MM.1S (cell line): Measurements from ENCODE around the gene PLCH1.

Experiments used
- DNase-seq: peaks from one replicate; pipeline ENCODE4 v3.0.0-alpha.2; 2015
- H2AFZ ChIP-seq: fragments of 300-600 bp; sonication (generic); 2 replicates; pipeline ENCODE4 v1.6.0; 2016; ENCODE audit warnings: antibody characterized with exemption, low read length
- H3F3A ChIP-seq: fragments of 300-600 bp; sonication (generic); 2 replicates; pipeline ENCODE4 v1.6.1; 2016; ENCODE audit warnings: mild to moderate bottlenecking, antibody characterized with exemption, low read length, moderate library complexity, mixed read lengths; ENCODE audit not compliant: insufficient read depth
- H3K27ac ChIP-seq: fragments of 300-600 bp; sonication (generic); 2 replicates; pipeline ENCODE4 v1.5.1; 2016; ENCODE audit warnings: mild to moderate bottlenecking, low read length
- H3K27me3 ChIP-seq: fragments of 300-600 bp; sonication (generic); replicated peaks from 2 replicates; pipeline ENCODE4 v1.6.0; 2016; ENCODE audit warnings: low read length; ENCODE audit not compliant: insufficient read depth
- H3K36me3 ChIP-seq: fragments of 300-600 bp; sonication (generic); replicated peaks from 2 replicates; pipeline ENCODE4 v1.6.1; 2016; ENCODE audit warnings: mild to moderate bottlenecking, low read length, mixed read lengths; ENCODE audit not compliant: insufficient read depth
- H3K4me1 ChIP-seq: fragments of 300-600 bp; sonication (generic); 2 replicates; pipeline ENCODE4 v1.6.1; 2016; ENCODE audit warnings: low read length, mixed read lengths
- H3K4me2 ChIP-seq: fragments of 300-600 bp; sonication (generic); 2 replicates; pipeline ENCODE4 v1.6.0; 2016; ENCODE audit warnings: low read depth, low read length
- H3K4me3 ChIP-seq: fragments of 300-600 bp; sonication (generic); 2 replicates; pipeline ENCODE4 v1.5.1; 2016; ENCODE audit warnings: low read length, mixed read lengths
- H3K79me2 ChIP-seq: fragments of 300-600 bp; sonication (generic); 2 replicates; pipeline ENCODE4 v1.6.1; 2016; ENCODE audit warnings: mixed run types, low read length, mixed read lengths
- H3K9ac ChIP-seq: fragments of 300-600 bp; sonication (generic); 2 replicates; pipeline ENCODE4 v1.6.1; 2016; ENCODE audit warnings: low read length, mixed read lengths
- H3K9me2 ChIP-seq: fragments of 300-600 bp; sonication (generic); replicated peaks from 2 replicates; pipeline ENCODE4 v1.6.1; 2016; ENCODE audit warnings: mild to moderate bottlenecking, low read length, mixed read lengths; ENCODE audit not compliant: insufficient read depth
- H3K9me3 ChIP-seq: fragments of 300-600 bp; sonication (generic); replicated peaks from 2 replicates; pipeline ENCODE4 v1.6.1; 2016; ENCODE audit warnings: mild to moderate bottlenecking, low read length, mixed read lengths; ENCODE audit not compliant: insufficient read depth
- H4K20me1 ChIP-seq: fragments of 300-600 bp; sonication (generic); 2 replicates; pipeline ENCODE4 v1.6.1; 2016; ENCODE audit warnings: mild to moderate bottlenecking, low read length, moderate library complexity, mixed read lengths; ENCODE audit not compliant: insufficient read depth
- CTCF ChIP-seq: fragments of 300-600 bp; sonication (generic); IDR thresholded peaks from 2 replicates; pipeline ENCODE4 v1.5.1; 2016; ENCODE audit warnings: antibody characterized with exemption, low read length, mixed read lengths
- EZH2 ChIP-seq: fragments of 300-600 bp; sonication (generic); optimal IDR thresholded peaks from 2 replicates; pipeline ENCODE3; 2017; ENCODE audit warnings: low read depth, mild to moderate bottlenecking, antibody characterized with exemption, low read length, mixed read lengths
- EZH2phosphoT487 ChIP-seq: fragments of 300-600 bp; sonication (generic); IDR thresholded peaks from 2 replicates; pipeline ENCODE4 v1.6.1; 2018; ENCODE audit warnings: antibody characterized with exemption, low read length

Gene PLCH1

GRCh38 chr3:155535098-155535497, 209.8 kb downstream of the PLCH1 start:
- H3K36me3 ChIP-seq: no peaks in the 10 kb centered on the region
- no peaks in the 10 kb centered on the region for H4K20me1 ChIP-seq
- no peaks in the 10 kb centered on the region for H3K4me1 ChIP-seq
- H3K79me2 ChIP-seq: no peaks in the 10 kb centered on the region
- DNase-seq: no peak
- no peak overlapping the region for H3K4me3 ChIP-seq
- no peak overlapping the region for H3K4me2 ChIP-seq
- no peak overlapping the region for H3K9ac ChIP-seq
- no peaks in the 10 kb centered on the region for H3F3A ChIP-seq
- no peak for TF ChIP-seq CTCF
- TF ChIP-seq EZH2: no peak
- TF ChIP-seq EZH2phosphoT487: no peak
- H3K27me3 ChIP-seq: no peaks in the 10 kb centered on the region
- no peak overlapping the region for H3K27ac ChIP-seq
- H2AFZ ChIP-seq: no peak overlapping the region
- H3K9me3 ChIP-seq: no peaks in the 10 kb centered on the region
- H3K9me2 ChIP-seq: no peaks in the 10 kb centered on the region

GRCh38 chr3:155528579-155528978, 216.3 kb downstream of the PLCH1 start:
- TF ChIP-seq CTCF: no peak
- TF ChIP-seq EZH2: no peak
- no peak for TF ChIP-seq EZH2phosphoT487
- DNase-seq: no peak
- H3F3A ChIP-seq: no peaks in the 10 kb centered on the region
- no peaks in the 10 kb centered on the region for H3K79me2 ChIP-seq
- H3K9ac ChIP-seq: no peak overlapping the region
- H2AFZ ChIP-seq: no peak overlapping the region
- no peaks in the 10 kb centered on the region for H3K9me2 ChIP-seq
- H3K4me1 ChIP-seq: no peaks in the 10 kb centered on the region
- no peaks in the 10 kb centered on the region for H3K36me3 ChIP-seq
- H3K4me2 ChIP-seq: no peak overlapping the region
- H3K27ac ChIP-seq: no peak overlapping the region
- no peaks in the 10 kb centered on the region for H3K27me3 ChIP-seq
- H3K9me3 ChIP-seq: no peaks in the 10 kb centered on the region
- no peak overlapping the region for H3K4me3 ChIP-seq
- H4K20me1 ChIP-seq: no peaks in the 10 kb centered on the region

- DNase-seq: no peak
- TF ChIP-seq EZH2: no peak
- no peak for TF ChIP-seq CTCF
- no peak for TF ChIP-seq EZH2phosphoT487
- no peaks in the 10 kb centered on the region for H3K4me1 ChIP-seq
- H3K9me3 ChIP-seq: no peaks in the 10 kb centered on the region
- no peaks in the 10 kb centered on the region for H3K9me2 ChIP-seq
- H2AFZ ChIP-seq: no peak overlapping the region
- H3K4me2 ChIP-seq: no peak overlapping the region
- H3F3A ChIP-seq: no peaks in the 10 kb centered on the region
- no peaks in the 10 kb centered on the region for H4K20me1 ChIP-seq
- H3K27me3 ChIP-seq: no peaks in the 10 kb centered on the region
- no peak overlapping the region for H3K4me3 ChIP-seq
- no peak overlapping the region for H3K27ac ChIP-seq
- no peaks in the 10 kb centered on the region for H3K79me2 ChIP-seq
- H3K9ac ChIP-seq: no peak overlapping the region
- H3K36me3 ChIP-seq: no peaks in the 10 kb centered on the region
These were observed 219.5 kb downstream of the PLCH1 start for GRCh38 chr3:155525324-155525833.
